Stimulated activated CD8-positive, alpha-beta memory T cell treated with anti-CD3 and anti-CD28 coated beads, Interleukin-15, amount 100 ng/mL, for 48 hours (primary cell): ENCODE data around the gene CRYZL1.
"Not testable (repeated sequence)": the region's sequence is repeated elsewhere in the genome, so short reads cannot be mapped to it uniquely, and the experiment has no call there.

ENCODE experiments used
- DNase-seq, 2 donors: peaks; one replicate each; pipeline ENCODE4 v3.0.0-alpha.2; 2020; ENCODE audit warnings: low read depth in 2 of 2

Gene CRYZL1

GRCh38 chr21:33641352-33642026 lies at the start of gene CRYZL1:
Gene CRYZL1 (minus strand): TSS chr21:33641741. CDS start chr21:33631551, 10,190 bp downstream.
- DNase-seq, result peak; percentile 100

- DNase-seq, result no peak
Observed at GRCh38 chr21:33690874-33691273, 49.3 kb upstream of the CRYZL1 start.

GRCh38 chr21:33688353-33688752 lies 46.8 kb upstream of the CRYZL1 start:
- DNase-seq, result no peak

- DNase-seq, result no peak
Observed at GRCh38 chr21:33687634-33688033, 46.1 kb upstream of the CRYZL1 start.

GRCh38 chr21:33686386-33686785 lies 44.8 kb upstream of the CRYZL1 start:
- no peak for DNase-seq

GRCh38 chr21:33685613-33686197 lies 44.2 kb upstream of the CRYZL1 start:
- no peak for DNase-seq

GRCh38 chr21:33684923-33685560 lies 43.5 kb upstream of the CRYZL1 start:
- DNase-seq, result no peak

GRCh38 chr21:33684068-33684467 lies 42.5 kb upstream of the CRYZL1 start:
- DNase-seq, result no peak

GRCh38 chr21:33682992-33683627 lies 41.6 kb upstream of the CRYZL1 start:
- no peak for DNase-seq

- DNase-seq, result no peak
Observed at GRCh38 chr21:33680870-33681269, 39.3 kb upstream of the CRYZL1 start.

- DNase-seq, result no peak
Observed at GRCh38 chr21:33677450-33677849, 35.9 kb upstream of the CRYZL1 start.

GRCh38 chr21:33676666-33677065 lies 35.1 kb upstream of the CRYZL1 start:
- not testable (repeated sequence) for DNase-seq

- DNase-seq, result no peak
Observed at GRCh38 chr21:33674226-33674625, 32.7 kb upstream of the CRYZL1 start.

GRCh38 chr21:33673473-33673872 lies 31.9 kb upstream of the CRYZL1 start:
- DNase-seq, result no peak

- DNase-seq, result no peak
Observed at GRCh38 chr21:33670076-33670978, 28.8 kb upstream of the CRYZL1 start.

- no peak for DNase-seq
Observed at GRCh38 chr21:33668620-33669019, 27.1 kb upstream of the CRYZL1 start.

GRCh38 chr21:33668180-33668579 lies 26.6 kb upstream of the CRYZL1 start:
- no peak for DNase-seq

GRCh38 chr21:33667636-33668035 lies 26.1 kb upstream of the CRYZL1 start:
- no peak for DNase-seq

- DNase-seq, result no peak
Observed at GRCh38 chr21:33666153-33666552, 24.6 kb upstream of the CRYZL1 start.

- DNase-seq, result no peak
Observed at GRCh38 chr21:33664135-33664534, 22.6 kb upstream of the CRYZL1 start.

- no peak for DNase-seq
Observed at GRCh38 chr21:33663241-33663640, 21.7 kb upstream of the CRYZL1 start.

GRCh38 chr21:33662046-33662445 lies 20.5 kb upstream of the CRYZL1 start:
- DNase-seq, result no peak
